Stimulated activated CD4-positive, alpha-beta T cell treated with anti-CD3 and anti-CD28 coated beads, TNF-alpha, amount 100 ng/mL, for 4 hours (primary cell): ENCODE measurements around the gene PPP2R2C.

Experiments
- DNase-seq, 3 experiments: peaks; one replicate each; pipeline ENCODE4 v3.0.0-alpha.2; 2020; ENCODE audit warnings: low read depth in 3 of 3

PPP2R2C gene

GRCh38 chr4:6494431-6495295, 22.2 kb upstream of the PPP2R2C start:
- no peak for DNase-seq

- DNase-seq = no peak
These were observed 21.4 kb upstream of the PPP2R2C start for GRCh38 chr4:6493658-6494304.

GRCh38 chr4:6492861-6493657, 20.6 kb upstream of the PPP2R2C start:
- DNase-seq = no peak

GRCh38 chr4:6492027-6492590, 19.7 kb upstream of the PPP2R2C start:
- no peak for DNase-seq

GRCh38 chr4:6491235-6491634, 18.8 kb upstream of the PPP2R2C start:
- no peak for DNase-seq

- DNase-seq = no peak
These were observed 17.5 kb upstream of the PPP2R2C start for GRCh38 chr4:6489927-6490326.

- no peak for DNase-seq
These were observed 15.1 kb upstream of the PPP2R2C start for GRCh38 chr4:6487466-6487865.

GRCh38 chr4:6480534-6481088, 8.2 kb upstream of the PPP2R2C start:
- no peak for DNase-seq

GRCh38 chr4:6478546-6479220, 6.3 kb upstream of the PPP2R2C start:
- DNase-seq = no peak

- no peak for DNase-seq
These were observed 4.5 kb upstream of the PPP2R2C start for GRCh38 chr4:6476893-6477292.

GRCh38 chr4:6475492-6476020, 3.1 kb upstream of the PPP2R2C start:
- DNase-seq = no peak

GRCh38 chr4:6474705-6475457, 2.5 kb upstream of the PPP2R2C start:
- no peak for DNase-seq

GRCh38 chr4:6474053-6474568, 1.7 kb upstream of the PPP2R2C start:
- no peak for DNase-seq

- no peak for DNase-seq
These were observed 1.0 kb upstream of the PPP2R2C start for GRCh38 chr4:6473264-6474052.

- DNase-seq = no peak
These were observed 417 bp downstream of the PPP2R2C start for GRCh38 chr4:6472008-6472386.

- DNase-seq = no peak
These were observed 957 bp downstream of the PPP2R2C start for GRCh38 chr4:6471307-6472007.

GRCh38 chr4:6470502-6471306, 1.7 kb downstream of the PPP2R2C start:
- DNase-seq = no peak
